ENCODE data around the gene GNL2. TPM values are rescaled to one million over a fixed set of nuclear protein-coding genes. Genes with fewer than 3 reads are reported as not detected.

GNL2 gene
- total RNA-seq, 1 donor from 2014 or later = 52.3 TPM

GRCh38 chr1:37621326-37621870 lies 25.7 kb upstream of the GNL2 start:
- H3K9me3 Mint-ChIP-seq (ENCODE audit: unreplicated experiment) = no peaks in the 10 kb centered on the region
- DNase-seq (ENCODE audit: extremely low spot score, unreplicated experiment) = no peak
- H3K4me3 Mint-ChIP-seq (ENCODE audit: unreplicated experiment) = no peak overlapping the region
- no peaks in the 10 kb centered on the region for H3K4me1 Mint-ChIP-seq (ENCODE audit: unreplicated experiment)
- TF ChIP-seq CTCF (IDR thresholded peaks at IDR 0.05) = no peak
- no peak overlapping the region for H3K27ac Mint-ChIP-seq (ENCODE audit: unreplicated experiment)
- H3K36me3 Mint-ChIP-seq (ENCODE audit: unreplicated experiment) = no peaks in the 10 kb centered on the region
- peaks cover 38% of the 10 kb centered on the region for H3K27me3 Mint-ChIP-seq (ENCODE audit: unreplicated experiment)

- TF ChIP-seq CTCF (IDR thresholded peaks at IDR 0.05) = no peak
- Mint-ChIP-seq H3K36me3 (ENCODE audit: unreplicated experiment) (no peaks in the 10 kb centered on the region), H3K4me3 (ENCODE audit: unreplicated experiment) (no peak overlapping the region), H3K27ac (ENCODE audit: unreplicated experiment) (no peak overlapping the region), H3K9me3 (ENCODE audit: unreplicated experiment) (no peaks in the 10 kb centered on the region), H3K4me1 (ENCODE audit: unreplicated experiment) (no peaks in the 10 kb centered on the region), H3K27me3 (ENCODE audit: unreplicated experiment) (peaks cover 37% of the 10 kb centered on the region)
- DNase-seq (ENCODE audit: extremely low spot score, unreplicated experiment) = no peak
These were observed 25.0 kb upstream of the GNL2 start for GRCh38 chr1:37620707-37621106.

GRCh38 chr1:37616330-37616729 lies 20.6 kb upstream of the GNL2 start:
- Mint-ChIP-seq H3K9me3 (ENCODE audit: unreplicated experiment) (no peaks in the 10 kb centered on the region), H3K4me3 (ENCODE audit: unreplicated experiment) (no peak overlapping the region), H3K27ac (ENCODE audit: unreplicated experiment) (no peak overlapping the region), H3K27me3 (ENCODE audit: unreplicated experiment) (peaks cover 41% of the 10 kb centered on the region), H3K36me3 (ENCODE audit: unreplicated experiment) (no peaks in the 10 kb centered on the region), H3K4me1 (ENCODE audit: unreplicated experiment) (no peaks in the 10 kb centered on the region)
- no peak for TF ChIP-seq CTCF (IDR thresholded peaks at IDR 0.05)
- DNase-seq (ENCODE audit: extremely low spot score, unreplicated experiment) = no peak

GRCh38 chr1:37614105-37614504 lies 18.4 kb upstream of the GNL2 start:
- H3K9me3 Mint-ChIP-seq (ENCODE audit: unreplicated experiment) = no peaks in the 10 kb centered on the region
- TF ChIP-seq CTCF (IDR thresholded peaks at IDR 0.05) = no peak

GRCh38 chr1:37612186-37612585 lies 16.4 kb upstream of the GNL2 start:
- Mint-ChIP-seq H3K4me1 (ENCODE audit: unreplicated experiment) (no peaks in the 10 kb centered on the region), H3K27me3 (ENCODE audit: unreplicated experiment) (peaks cover 28% of the 10 kb centered on the region), H3K9me3 (ENCODE audit: unreplicated experiment) (no peaks in the 10 kb centered on the region), H3K4me3 (ENCODE audit: unreplicated experiment) (no peak overlapping the region), H3K36me3 (ENCODE audit: unreplicated experiment) (no peaks in the 10 kb centered on the region), H3K27ac (ENCODE audit: unreplicated experiment) (no peak overlapping the region)
- no peak for DNase-seq (ENCODE audit: extremely low spot score, unreplicated experiment)
- no peak for TF ChIP-seq CTCF (IDR thresholded peaks at IDR 0.05)

More at GRCh38 chr1:37614105-37614504, 18.4 kb upstream of the GNL2 start:
- DNase-seq (ENCODE audit: extremely low spot score, unreplicated experiment) = no peak
- Mint-ChIP-seq H3K36me3 (ENCODE audit: unreplicated experiment) (no peaks in the 10 kb centered on the region), H3K4me1 (ENCODE audit: unreplicated experiment) (no peaks in the 10 kb centered on the region), H3K4me3 (ENCODE audit: unreplicated experiment) (no peak overlapping the region), H3K27me3 (ENCODE audit: unreplicated experiment) (peaks cover 41% of the 10 kb centered on the region), H3K27ac (ENCODE audit: unreplicated experiment) (no peak overlapping the region)

All from osteocyte (in vitro differentiated cells).